ENCODE measurements around the gene ALDH3B2.
A peak's percentile ranks its signal among the peaks of the same experiment; 100 is the strongest.
"Not testable (repeated sequence)": the region's sequence is repeated elsewhere in the genome, so short reads cannot be mapped to it uniquely, and the experiment has no call there.

ALDH3B2 gene

DNA sequence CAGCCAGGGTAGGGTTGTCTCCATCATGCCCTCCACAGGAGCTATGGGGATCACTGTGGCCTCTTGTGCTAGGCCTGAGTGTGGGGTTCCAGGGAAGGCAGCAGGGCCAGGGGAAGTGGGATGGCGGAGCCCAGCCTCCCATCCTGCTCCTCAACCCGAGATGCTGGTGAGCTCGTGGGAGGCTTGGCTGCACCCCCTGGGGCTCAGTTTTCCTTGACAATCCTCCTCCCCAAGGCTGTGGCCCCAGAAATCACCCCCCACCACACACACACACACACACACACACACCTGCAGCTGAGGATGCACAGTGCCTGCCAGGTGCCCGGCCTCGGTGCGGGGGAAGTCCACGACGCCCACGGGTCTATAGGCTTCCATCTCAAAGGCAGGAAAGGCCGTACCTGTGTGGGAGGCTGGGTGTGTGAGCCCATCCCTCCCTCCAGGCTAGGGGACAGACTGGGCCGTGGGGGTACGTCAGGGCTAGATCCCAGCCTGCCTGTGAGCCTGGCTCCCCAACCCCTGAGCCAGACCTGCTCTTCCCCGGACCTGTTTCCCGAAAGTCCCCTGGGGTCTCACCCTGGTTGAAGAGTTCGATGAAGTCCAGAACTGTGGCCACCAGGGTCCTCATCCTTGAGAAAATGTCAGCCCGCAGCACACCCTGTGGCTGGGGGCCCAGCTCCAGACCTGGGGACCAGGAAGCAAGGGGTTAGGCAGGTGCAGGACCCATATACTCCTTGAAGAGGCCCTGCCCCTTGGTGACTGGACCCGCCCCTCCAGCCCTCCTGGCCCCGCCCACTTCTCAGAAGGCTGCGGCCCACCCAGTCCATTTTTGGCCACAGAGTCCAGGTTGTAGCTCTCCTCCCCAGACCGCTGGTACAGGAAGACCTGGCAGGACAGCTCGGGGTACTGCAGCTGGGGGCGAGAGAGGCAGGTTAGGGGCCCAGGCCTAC lies 29.7 kb downstream of the ALDH3B2 start:
- DNase-seq (ENCODE audit: low read depth in 2 of 3, low spot score in 1 of 3), result no peak

DNA sequence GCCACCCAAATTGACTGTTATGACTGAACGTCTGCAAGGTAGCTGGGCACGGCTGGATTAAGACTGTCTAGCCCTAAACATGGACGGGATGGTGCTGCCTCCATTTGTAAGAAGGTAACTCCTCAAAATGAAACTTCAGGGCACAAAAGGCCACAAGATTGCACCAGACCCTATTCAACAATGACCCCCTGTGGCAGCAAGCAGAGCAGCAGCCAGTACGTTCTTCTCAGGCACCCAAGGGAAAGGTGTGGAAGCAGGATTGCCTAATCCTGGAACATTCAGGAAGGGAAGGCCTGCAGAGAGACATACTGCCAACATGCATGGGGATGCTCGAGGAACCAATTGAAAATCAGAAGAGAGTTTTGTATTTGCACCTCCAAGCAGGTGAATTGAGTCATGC lies 30.4 kb downstream of the ALDH3B2 start:
- no peak for DNase-seq (ENCODE audit: low read depth in 2 of 3, low spot score in 1 of 3)

DNA sequence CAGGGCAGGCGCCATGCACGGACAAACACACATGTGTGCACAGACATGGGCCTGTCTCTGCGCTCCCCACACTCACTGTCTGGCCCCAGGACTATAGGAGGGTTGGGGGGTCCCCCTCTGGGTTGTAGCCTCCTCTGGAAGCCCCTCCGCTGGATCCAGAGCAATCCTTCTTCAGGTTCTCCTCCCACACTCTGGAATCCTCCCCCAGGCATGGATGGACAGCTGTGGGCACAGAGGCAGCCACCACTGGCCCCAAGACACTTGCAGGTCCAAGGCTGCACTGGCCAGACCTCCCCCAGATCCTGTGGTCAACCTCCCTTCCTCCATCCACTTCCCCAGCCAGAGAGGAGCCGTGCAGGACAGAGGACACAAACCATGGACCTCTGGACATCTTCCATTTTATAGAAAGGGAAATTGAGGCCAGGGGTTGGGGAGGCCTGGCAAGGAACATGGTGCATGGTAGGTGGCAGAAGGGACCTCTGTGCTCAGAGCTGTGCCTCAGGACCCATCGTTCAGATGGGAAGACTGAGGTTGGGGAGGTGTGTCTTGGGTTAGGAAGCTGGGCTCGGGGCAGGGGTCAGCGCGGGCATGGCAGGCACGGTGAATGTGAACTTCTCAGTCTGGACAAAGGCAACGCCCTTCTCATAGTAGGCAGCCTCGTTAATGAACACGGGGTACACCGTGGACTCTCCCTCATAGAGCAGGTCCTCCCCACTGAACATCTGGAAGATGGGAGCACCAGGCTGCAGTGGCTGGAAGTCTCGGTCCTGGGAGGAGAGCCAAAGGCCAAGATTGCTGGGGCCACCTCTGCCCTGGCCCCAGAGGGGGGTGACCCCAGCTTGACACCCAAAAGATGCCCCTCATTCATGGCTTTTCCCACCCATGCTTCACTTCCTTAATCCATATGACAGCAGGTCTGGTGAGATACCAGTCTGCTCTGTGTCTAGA lies 32.0 kb downstream of the ALDH3B2 start:
- DNase-seq (ENCODE audit: low read depth in 2 of 3, low spot score in 1 of 3), result no peak

DNA sequence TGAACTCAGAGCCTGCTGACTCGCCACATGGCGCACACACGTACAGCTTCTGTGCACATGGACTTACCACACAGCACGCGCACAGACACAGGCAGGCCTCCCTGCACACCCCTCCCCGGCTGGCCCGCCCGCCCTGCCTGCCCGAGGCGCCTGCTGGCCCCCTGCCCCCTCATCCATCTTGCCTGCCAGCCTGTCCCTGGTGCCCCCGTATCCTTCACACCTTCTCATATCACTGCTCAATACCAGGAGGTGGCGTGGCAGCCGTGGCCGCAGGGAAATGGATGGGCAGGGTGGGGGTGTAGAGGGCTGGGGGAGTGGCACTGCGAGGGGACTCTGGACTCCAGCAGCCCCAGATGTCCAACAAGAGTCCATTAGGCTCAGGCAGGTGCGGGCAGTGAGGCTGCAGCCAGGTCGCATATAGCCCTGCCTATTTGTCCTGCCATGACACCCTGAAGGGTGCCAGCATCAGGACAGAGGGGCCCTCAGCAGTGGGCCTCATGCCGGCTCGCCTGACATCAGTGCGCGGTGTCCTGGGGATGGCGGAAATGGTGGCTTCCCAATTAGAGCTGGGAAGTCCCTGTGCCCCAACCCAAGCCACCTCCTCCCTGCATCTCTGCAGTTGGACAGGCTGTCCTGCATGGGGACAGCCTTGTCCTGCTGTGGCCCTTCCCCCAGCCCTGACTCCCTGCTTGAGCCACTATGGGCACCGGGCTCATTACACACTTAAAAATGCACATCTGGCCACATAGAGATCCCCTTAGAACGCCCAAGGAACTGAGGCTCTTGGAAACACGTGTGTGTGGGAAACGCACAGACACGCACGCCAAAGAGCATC lies 32.9 kb downstream of the ALDH3B2 start:
- DNase-seq (ENCODE audit: low read depth in 2 of 3, low spot score in 1 of 3), result no peak

DNA sequence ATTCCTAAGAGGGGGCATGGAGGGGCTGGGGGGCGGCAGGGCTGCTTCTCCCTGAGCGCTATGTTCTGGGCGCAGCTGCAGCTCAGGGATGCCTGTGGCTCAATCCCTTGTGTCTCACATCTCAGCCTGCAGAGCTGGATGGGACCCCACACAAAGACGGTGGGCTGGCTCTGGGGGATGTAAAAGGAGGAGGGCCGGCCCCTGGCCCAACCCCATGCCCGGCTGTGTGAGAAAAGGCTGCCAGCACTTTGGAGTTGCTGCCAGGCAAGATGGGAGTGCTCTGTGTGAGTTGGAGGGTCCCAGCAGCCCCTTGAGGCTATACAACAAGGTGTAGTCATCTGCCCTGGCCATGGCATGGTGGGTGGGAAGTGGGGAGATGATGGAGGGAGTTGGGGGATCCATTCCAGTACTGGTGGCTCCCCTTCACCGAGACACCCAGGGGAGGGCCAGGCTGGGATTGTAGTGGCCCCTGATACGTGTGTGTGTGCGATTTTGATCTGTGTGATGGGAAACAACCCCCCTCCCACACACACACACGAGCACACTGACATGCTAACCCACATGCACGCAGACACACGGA lies 33.6 kb downstream of the ALDH3B2 start:
- no peak for DNase-seq (ENCODE audit: low read depth in 2 of 3, low spot score in 1 of 3)

DNA sequence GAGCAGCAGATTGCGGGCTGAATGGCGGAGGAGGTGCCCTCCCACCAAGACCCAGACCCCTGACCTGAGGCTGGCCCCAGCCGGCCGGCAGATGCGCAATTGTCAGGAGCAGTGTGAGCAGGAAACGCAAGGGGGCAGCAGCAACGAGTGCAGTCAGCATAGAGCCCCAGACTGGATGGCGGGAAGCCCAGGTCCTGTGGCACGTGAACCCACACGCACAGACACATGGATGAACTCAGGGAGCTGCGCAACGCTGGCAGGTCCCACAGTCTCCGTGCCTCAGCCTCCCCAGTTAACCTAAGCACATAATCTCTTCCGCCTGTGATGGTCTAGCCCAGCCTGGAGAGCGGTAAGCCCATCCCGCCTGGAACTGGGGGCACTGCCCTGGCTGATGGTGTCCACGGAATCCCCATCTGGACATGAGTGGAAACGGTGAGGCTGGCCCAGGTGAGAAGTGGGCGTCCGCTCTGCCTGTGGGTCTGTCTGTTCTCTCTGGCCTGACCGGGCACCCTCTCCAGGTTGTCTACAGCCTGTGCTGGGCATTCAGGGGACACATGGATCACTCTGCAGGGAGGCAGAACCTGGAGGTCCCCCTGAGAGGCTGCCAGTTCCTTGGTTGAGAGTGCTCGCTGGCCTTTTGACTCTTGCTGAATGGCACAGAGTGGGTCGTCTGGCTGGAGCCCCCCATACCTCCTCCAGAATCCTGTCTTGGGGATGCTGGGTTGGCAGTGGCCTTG lies 34.2 kb downstream of the ALDH3B2 start:
- peak; percentile 40 to 51 (median 41) for DNase-seq (ENCODE audit: low read depth in 2 of 3, low spot score in 1 of 3)

DNA sequence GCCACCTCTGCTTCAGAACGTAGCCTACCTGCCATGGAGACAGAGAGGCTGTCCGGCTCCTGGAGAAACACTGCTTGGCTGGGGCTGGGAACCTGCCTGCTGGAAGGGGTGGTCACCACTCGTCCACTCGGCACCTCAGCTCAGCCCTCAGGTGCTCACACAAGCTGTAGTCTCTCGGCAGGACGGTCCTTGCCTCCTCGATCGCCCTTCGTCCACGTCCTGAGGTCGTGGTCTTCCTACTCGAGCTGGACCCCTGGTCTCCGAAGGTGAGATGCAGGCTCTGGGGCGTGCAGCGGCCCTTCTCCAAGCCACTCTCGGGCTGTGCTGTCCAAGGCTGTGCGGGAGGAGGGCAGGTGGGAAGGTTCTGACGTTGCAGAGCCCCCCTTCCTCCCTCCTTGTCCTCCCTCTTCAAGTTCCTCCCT lies 35.0 kb downstream of the ALDH3B2 start, which contains the start of gene TBX10:
TBX10 (minus strand) TSS at position 326 of the 422 bp plus-strand sequence; CDS start at position 35, 291 bp downstream.
- no peak for DNase-seq (ENCODE audit: low read depth in 2 of 3, low spot score in 1 of 3)

DNA sequence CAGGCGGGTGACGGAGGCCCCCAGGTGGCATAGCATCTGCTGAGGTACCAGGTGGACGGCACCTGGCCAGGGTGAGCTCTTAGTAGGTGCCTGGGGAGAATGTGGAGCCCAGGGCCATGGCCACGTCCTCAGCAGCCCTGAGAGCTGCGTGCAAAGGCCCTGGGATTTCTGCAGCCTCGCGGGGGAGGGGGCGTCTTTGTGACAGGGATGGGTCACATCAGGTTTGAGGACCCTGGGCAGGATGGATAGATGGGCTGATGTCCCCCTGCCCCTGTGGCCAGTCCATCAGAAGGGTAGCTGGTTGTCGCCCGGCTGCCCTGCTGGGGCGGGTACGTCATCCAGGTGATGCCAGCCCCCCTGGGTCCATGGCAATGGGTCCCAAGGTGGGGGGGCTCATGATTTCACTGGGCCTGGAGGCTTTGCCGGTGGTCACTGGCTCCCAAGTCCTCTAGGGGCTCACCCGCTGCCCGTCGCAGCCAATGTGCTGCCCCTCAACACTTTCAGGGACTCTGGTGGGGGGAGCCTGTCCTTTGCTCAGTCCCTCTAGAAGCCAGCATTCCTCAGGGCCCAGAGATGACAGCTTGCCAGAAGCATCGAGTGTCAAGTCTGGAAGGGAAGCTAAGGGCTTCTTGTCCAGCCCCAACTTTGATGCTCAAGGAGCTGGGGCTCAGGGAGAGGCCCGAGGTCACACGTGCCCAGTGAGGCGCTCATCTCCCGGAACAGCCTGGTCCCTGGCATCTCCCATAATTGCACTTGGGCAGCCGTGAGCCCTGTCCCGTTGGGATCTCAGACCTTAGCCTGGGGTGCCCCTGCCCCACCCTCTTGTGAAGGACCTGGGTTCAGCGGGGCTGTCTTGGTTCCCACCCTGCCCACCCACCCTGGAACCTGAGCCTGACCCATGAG lies 35.6 kb downstream of the ALDH3B2 start:
- DNase-seq (ENCODE audit: low read depth in 2 of 3, low spot score in 1 of 3), result no peak

DNA sequence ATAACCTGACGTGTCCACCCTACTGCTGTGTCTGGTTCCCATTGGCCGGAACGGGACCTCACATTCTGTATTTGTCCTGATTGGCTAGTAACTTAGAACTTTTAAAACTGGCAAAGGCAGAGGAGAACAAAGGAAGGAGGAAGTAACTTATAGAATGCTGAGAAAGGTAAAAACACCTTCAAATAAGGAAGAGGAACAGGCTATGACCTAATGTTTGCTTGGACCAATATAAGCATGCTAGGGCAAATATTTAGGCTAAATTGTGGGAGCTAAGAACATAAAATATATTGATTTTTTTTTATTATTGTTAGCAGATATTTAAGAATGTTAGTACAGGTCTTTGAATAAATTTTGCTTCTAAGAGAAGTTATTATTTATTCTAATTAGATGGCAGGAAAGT lies 37.0 kb downstream of the ALDH3B2 start:
- not testable (repeated sequence) for DNase-seq (ENCODE audit: low read depth in 2 of 3, low spot score in 1 of 3)

DNA sequence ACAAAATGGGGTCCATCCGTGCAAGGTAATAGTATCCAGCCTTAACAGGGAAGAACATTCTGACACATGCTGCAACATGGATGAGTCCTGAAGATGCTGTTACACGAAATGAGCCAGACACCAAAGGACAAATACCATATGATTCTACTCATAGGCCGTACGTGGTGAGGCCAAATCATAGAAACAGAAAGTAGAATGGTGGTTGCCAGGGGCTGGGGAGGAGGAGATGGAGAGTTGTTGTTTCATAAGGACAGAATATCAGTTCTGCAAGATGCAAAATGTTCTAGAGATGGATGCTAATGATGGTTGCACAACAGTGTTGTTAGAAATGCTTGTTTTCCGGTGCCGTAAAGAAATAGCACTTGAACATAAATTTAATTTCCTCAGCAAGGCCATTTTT lies 37.5 kb downstream of the ALDH3B2 start:
- DNase-seq (ENCODE audit: low read depth in 2 of 3, low spot score in 1 of 3), result no peak

DNA sequence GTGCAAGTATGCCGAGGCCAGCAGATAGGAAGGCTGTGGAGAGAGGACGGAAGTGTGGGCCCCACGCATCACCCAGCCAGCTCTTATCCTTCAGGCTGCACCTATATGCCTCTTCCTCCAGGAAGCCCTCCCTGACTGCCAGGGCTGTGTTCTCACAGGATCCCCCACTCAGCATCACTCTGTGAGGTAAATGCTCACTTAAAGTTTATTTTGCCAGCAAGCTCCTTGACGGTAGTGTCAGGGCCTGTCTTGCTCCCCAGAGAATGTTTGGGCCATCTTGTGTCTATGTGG lies 39.2 kb downstream of the ALDH3B2 start:
- DNase-seq (ENCODE audit: low read depth in 2 of 3, low spot score in 1 of 3), result no peak

DNA sequence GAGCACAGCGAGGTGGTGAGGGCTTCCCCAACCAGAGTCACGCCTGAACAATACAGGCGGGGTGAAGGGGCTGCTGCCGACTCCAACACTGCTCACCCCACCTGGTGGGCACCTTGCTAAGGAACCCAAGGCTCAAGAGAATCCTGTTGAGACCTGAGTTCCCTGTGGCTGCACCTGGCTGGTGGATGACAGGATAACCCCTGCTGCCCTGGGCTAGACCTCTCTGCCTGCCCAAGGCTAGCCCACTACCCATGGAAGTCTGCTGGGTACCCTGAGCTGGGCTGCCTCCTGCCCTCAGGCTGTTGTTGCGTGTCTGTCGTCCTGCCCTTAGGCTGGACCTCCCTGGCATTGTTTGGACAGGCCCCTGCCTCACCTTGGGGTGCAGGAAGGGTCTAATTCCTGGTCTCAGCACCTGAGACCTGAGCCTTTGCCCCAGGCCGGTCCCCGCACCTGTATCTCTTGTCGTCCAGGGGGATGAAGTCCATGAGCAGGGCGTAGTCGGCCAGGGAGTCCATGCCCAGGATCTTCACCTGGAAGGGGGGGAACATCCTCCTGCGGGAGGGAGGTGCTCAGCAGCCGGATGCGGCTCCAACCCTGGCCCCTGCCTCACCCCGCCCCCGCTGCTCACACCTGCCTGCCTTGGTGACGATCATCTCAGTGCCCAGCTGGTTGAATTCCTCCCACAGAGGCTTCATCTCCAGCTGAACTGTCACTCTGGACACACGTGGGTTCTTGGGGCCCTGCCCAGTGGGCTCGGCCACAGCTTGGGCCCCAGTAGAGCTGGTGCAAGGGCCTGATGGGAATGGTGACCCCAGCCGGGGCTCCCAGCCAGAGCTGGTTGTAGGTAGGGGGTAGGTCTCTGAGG lies 39.8 kb downstream of the ALDH3B2 start:
- no peak for DNase-seq (ENCODE audit: low read depth in 2 of 3, low spot score in 1 of 3)

DNA sequence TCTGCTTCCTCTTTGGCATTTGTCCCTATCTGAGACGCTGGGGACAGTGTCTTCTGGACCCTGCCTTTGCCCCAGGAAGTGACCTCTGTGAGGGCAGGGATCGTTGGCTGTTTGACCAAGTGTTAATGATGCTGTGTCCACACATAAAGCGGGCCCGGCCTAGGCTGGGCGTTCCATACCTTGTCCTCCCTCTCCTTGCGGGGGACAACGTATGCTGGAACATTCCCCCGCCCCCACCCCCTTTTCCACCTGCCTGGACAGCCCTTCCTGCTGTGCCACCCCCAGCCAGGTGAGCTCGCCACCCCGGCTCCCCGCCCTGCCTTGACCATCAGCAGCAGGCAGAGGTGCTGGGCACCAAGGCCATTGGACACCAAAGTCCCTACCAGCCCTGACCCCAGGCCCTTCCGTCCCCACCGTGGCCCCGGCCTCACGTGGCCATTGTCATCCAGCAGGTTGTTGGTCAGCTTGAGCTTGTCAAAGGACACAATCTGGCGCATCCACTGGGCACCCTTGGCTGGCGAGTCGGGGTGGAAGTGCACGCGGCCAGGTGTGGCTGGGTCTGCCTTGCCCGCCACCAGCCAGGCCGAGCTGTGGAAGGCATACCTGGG lies 40.6 kb downstream of the ALDH3B2 start:
- DNase-seq (ENCODE audit: low read depth in 2 of 3, low spot score in 1 of 3), result no peak

DNA sequence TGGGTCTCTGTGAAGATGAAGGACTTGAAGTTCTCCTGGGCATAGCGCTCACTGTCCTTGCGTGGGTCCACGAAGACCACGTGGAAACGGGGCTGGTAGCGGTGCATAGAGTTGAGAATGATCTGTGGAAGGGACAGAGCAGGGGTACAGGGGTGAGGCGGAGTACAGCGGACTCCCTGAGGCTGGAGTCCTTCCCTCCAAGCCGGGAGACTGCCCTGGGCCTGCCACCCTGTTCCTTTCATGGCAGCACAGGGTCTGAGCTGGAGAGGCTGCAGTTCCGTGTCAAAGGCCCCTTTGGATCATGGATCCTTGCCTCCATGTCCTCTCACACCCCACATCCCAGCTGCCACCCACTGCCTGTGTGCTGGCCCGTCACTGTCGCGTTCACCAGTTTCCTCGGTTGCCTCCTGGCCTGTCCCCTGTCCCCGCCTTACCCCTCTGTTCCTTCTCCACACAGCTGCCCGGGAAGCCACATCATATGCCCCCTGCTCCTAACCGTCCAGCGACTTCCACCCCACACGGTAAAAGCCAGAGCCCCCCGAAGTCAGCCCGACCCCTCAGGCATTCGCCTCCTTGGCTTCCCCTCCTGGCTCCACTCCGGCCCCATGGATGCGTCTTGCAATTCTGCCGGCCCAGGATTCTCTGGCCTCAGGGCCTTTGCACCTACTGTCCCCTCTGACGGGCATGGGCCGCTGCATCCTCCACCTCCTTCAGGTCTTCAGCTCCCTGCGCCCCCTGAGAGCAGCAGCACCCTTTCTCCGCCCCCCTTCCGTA lies 41.3 kb downstream of the ALDH3B2 start:
- DNase-seq (ENCODE audit: low read depth in 2 of 3, low spot score in 1 of 3), result no peak

DNA sequence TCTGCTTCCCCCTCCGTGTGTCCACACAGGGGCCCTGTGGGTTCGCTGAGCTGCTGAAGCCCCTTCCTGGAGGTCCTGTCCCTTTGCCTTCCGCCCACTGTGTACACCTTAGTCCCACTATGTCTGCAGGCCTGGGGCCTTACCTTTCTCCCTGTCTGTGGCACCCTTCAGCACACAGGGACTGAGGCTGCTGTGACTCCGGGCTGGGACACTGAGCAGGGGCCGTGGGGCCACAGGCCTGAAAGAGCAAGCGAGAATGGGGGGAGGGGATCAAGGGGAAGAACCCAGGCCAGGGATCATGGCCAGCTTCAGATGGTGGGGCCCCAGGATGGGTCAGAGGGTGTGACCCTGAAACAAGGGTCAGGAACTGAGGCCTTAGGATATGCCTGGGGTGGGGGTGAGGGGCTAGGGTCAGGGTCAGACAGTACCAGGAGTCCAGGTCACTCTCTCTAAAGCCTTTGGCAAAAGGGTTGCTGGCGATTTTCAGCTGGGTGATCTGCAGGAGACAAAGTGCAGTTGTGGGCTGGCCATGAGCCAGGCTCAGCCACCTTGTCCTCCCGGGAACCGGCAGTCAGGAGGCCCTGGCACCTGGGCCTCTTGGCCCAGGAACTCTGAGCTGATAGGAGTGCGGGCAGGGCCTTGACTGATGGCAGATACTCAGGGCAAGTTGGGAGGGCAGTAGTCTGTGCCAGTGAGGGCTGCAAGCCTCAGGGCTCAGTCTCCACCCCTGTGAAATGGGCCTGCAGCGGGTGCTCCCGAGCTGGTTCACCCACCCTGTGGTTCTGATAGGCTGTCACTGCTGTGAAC lies 42.0 kb downstream of the ALDH3B2 start:
- no peak for DNase-seq (ENCODE audit: low read depth in 2 of 3, low spot score in 1 of 3)

DNA sequence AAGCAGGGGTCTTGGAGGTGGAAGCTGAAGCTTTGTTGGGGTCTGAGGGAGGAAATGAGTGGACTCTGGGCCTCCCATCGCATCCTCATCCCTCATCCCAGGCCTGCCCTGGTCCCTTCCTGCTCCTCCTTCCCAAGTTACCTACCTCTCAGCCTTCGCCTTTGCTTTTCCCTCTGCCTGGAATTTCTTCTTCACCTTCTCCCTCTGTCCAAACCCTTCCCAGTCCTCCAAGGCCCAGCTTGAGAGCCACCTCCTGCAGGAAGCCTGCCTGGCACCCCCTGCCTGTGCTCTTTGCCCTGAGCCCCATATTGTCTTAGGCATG lies 42.6 kb downstream of the ALDH3B2 start:
- no peak for DNase-seq (ENCODE audit: low read depth in 2 of 3, low spot score in 1 of 3)

Data from stimulated activated CD4-positive, alpha-beta T cell treated with anti-CD3 and anti-CD28 coated beads, Interleukin-12 subunit alpha, Interleukin-12 subunit beta, amount 100 ng/mL, for 48 hours (primary cell).